GM21529 (cell line): ENCODE measurements around the gene GUCY1B1.
A peak's percentile ranks its signal among the peaks of the same experiment; 100 is the strongest.
"Not testable (repeated sequence)": the region's sequence is repeated elsewhere in the genome, so short reads cannot be mapped to it uniquely, and the experiment has no call there.

ENCODE experiments used
- ATAC-seq: cut with Tn5 transposase; IDR thresholded peaks from one replicate; pipeline ENCODE4 v1.9.1; 2021; ENCODE audit not compliant: unreplicated experiment

GUCY1B1 gene

DNA sequence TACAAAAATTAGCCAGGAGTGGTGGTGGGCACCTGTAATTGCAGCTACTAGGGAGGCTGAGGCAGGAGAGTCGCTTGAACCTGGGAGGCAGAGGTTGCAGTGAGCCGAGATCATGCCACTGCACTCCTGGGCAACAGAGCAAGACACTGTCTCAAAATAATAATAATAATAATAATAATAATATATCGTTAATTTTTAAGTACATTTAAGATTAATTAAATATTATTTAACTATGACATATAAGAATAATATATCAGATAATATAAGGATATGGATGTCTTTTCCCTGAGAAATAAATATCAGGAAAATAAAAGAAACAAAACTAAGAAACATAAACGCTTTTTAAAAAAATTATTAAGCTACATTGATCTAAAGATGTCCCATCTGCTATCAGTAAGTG lies 38.8 kb downstream of the GUCY1B1 start:
- not testable (repeated sequence) for ATAC-seq

GRCh38 chr4:155799116-155799793 lies 40.4 kb downstream of the GUCY1B1 start:
- no peak for ATAC-seq

DNA sequence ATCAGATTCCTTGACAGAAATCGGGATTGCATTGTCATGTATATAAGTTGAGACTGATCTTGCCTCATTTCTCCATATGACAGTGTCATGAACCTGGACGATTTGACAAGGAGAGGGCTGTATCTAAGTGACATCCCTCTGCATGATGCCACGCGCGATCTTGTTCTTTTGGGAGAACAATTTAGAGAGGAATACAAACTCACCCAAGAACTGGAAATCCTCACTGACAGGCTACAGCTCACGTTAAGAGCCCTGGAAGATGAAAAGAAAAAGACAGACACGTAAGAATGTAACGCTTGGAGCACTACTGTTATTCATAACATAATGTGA lies 40.9 kb downstream of the GUCY1B1 start:
- no peak for ATAC-seq

GRCh38 chr4:155800685-155801343 lies 42.0 kb downstream of the GUCY1B1 start:
- no peak for ATAC-seq

- no peak for ATAC-seq
Measured at GRCh38 chr4:155802190-155802959, 43.6 kb downstream of the GUCY1B1 start.

DNA sequence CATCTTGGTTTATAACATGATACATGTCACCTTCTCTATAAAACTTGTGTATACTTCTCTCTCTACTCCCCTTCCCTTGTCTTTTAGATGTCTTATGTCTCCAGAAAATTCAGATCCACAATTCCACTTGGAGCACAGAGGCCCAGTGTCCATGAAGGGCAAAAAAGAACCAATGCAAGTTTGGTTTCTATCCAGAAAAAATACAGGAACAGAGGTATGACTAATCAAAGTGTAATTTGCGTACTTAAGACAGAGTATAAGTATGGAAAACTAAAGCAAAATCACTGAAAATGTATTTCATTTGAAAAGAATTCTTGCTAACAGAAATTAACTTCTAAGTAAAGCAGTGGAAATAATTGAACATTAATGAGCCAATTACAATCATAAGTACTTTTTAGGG lies 46.2 kb downstream of the GUCY1B1 start:
- no peak for ATAC-seq

DNA sequence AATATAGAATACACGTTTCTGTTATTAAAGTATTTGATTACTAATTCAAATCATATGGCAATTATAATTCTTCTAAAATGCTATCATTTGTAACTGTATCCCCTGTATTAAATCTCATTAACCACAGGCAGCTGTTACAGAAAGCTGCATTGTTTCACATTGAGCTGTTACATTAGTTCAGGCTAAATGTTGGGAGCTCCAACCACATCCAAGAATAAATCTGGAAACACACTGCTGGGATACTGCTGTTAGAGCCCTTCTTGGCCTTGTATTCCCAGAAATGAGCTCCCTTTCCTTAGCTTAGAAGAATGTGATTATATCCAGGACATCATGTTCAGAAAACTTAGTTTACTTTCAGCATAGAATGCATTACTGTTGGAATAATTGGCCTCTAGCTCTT lies 48.2 kb downstream of the GUCY1B1 start:
- no peak for ATAC-seq

GRCh38 chr4:155809835-155810234 lies 51.0 kb downstream of the GUCY1B1 start:
- ATAC-seq, result peak; percentile 99

- no peak for ATAC-seq
Measured at GRCh38 chr4:155811083-155811482, 52.3 kb downstream of the GUCY1B1 start.

DNA sequence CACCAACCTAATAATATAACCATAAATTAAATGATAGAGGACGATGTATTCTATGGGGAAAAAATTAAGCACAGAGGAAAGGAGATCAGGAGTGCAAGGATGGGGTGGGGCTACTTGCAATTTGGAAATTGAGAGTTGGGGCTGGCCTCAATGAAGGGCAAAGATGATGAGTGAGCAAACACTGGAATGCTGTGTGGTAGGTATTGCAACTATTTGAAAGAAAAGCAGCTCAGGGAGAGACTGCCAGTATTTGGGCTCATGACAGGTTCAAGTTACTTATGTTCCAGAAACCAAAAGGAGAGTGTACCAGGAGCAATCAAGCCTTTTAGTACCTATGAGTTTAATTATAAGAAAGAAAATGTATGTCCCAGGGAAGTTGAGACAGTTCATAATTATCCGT lies 59.8 kb downstream of the GUCY1B1 start:
- ATAC-seq, result no peak

- ATAC-seq, result no peak
Measured at GRCh38 chr4:155819066-155819465, 60.2 kb downstream of the GUCY1B1 start.

- ATAC-seq, result no peak
Measured at GRCh38 chr4:155820887-155821518, 62.2 kb downstream of the GUCY1B1 start.

DNA sequence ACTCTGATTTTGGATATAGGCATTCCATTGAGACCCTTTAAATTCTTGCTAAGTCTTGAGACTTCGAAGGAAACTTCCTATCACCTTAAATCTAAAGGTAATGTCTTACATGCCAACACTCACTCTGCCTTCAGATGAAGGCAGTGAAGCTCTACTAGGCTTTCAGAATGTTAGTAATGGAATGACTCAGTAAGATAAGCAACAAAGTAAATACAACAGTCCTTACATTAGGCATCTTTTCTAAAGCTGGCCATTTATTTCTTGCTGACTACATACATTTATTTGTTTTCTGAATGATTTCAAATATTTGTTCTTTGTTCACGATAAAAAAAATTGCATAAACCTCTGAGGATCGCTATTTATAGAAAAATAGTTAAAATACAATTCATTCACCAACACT lies 63.8 kb downstream of the GUCY1B1 start:
- no peak for ATAC-seq

GRCh38 chr4:155828628-155829027 lies 69.8 kb downstream of the GUCY1B1 start:
- no peak for ATAC-seq

- ATAC-seq, result no peak
Measured at GRCh38 chr4:155832664-155833063, 73.8 kb downstream of the GUCY1B1 start.

- peak; percentile 67 for ATAC-seq
Measured at GRCh38 chr4:155837203-155837796, 78.5 kb downstream of the GUCY1B1 start.

GRCh38 chr4:155842080-155842479 lies 83.3 kb downstream of the GUCY1B1 start:
- ATAC-seq, result no peak

GRCh38 chr4:155846929-155847328 lies 88.1 kb downstream of the GUCY1B1 start:
- no peak for ATAC-seq

GRCh38 chr4:155849042-155849441 lies 90.2 kb downstream of the GUCY1B1 start:
- no peak for ATAC-seq

DNA sequence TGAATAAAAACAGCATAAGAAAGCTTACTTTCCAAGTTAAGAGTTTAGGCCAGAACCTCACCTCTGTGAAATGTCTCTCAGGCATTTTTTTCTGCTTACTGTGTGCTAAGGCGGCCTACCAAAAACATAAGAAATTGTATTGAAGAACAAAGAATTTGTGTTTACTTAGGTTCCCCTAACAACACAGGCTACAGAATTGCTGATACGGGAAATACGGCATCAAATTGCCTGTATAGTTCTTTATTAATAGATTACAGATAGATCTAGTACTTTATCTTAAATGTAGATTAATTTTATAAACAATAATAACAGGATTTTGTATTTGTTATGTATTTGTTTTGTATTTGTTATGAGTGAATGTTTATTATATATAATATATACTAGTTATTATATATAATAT lies 94.4 kb downstream of the GUCY1B1 start:
- ATAC-seq, result no peak

GRCh38 chr4:155854582-155855226 lies 95.9 kb downstream of the GUCY1B1 start:
- no peak for ATAC-seq
